MCF 10A (cell line): ENCODE results near the gene DENND1C. TPM values are rescaled to one million over a fixed set of nuclear protein-coding genes. Genes with fewer than 3 reads are reported as not detected.

Experiments used
- BruUV-seq: library from RNA; stranded (reverse); fragments of 400-500 nt; replicated peaks from 2 replicates; lab custom pipeline; 2021; lab: Mats Ljungman, UMichigan
- CTCF ChIA-PET: fragments of 300-600 bp; sonication (Branson Sonifier 250); formaldehyde crosslinking; extraction: SDS; loops from one replicate; lab custom pipeline; 2021; ENCODE audit warnings: antibody characterized with exemption, inconsistent platforms; lab: Yijun Ruan, JAX
- POLR2A ChIA-PET: fragments of 300-600, 350-650 bp; sonication (Branson Sonifier 250); formaldehyde crosslinking; extraction: SDS; loops from one replicate; lab custom pipeline; 2020; ENCODE audit warnings: antibody characterized with exemption, inconsistent platforms; lab: Yijun Ruan, JAX
- DNase-seq: peaks from one replicate; pipeline ENCODE4 v3.0.0-alpha.2; 2018; ENCODE audit not compliant: unreplicated experiment
- H3K27ac Mint-ChIP-seq: one replicate; pipeline ENCODE4 v1.8.0; 2022; ENCODE audit warnings: mild to moderate bottlenecking, low read depth, mixed read lengths; ENCODE audit not compliant: unreplicated experiment
- H3K27me3 Mint-ChIP-seq: one replicate; pipeline ENCODE4 v1.8.0; 2022; ENCODE audit warnings: mixed read lengths; ENCODE audit not compliant: insufficient read depth, unreplicated experiment
- H3K36me3 Mint-ChIP-seq: one replicate; pipeline ENCODE4 v1.8.0; 2022; ENCODE audit warnings: mild to moderate bottlenecking, moderate library complexity, mixed read lengths; ENCODE audit not compliant: insufficient read depth, unreplicated experiment
- H3K4me1 Mint-ChIP-seq: one replicate; pipeline ENCODE4 v1.8.0; 2022; ENCODE audit warnings: mixed read lengths; ENCODE audit not compliant: insufficient read depth, unreplicated experiment
- H3K4me3 Mint-ChIP-seq: one replicate; pipeline ENCODE4 v1.8.0; 2022; ENCODE audit warnings: mild to moderate bottlenecking, moderate library complexity, mixed read lengths; ENCODE audit not compliant: unreplicated experiment
- H3K9me3 Mint-ChIP-seq: one replicate; pipeline ENCODE4 v1.8.0; 2022; ENCODE audit warnings: mixed read lengths; ENCODE audit not compliant: unreplicated experiment
- intact Hi-C: fragments of 100-400 bp; cut with micrococcal nuclease; formaldehyde crosslinking; loops from 2 replicates; pipeline ENCODE4 v1.14.1; 2022
- total RNA-seq: library from RNA; stranded (reverse); gene quantifications from 2 replicates; pipeline ENCODE4 v1.2.3, GENCODE V29; 2022
- TF ChIP-seq, protein P1 (sequence below): fragments of 200-600 bp; IDR thresholded peaks from one replicate; pipeline ENCODE4 v1.8.0; 2022; ENCODE audit warnings: antibody characterized with exemption, mild to moderate bottlenecking; ENCODE audit not compliant: unreplicated experiment

DENND1C gene
- total RNA-seq, 1 experiment from 2014 or later = not detected

DNA sequence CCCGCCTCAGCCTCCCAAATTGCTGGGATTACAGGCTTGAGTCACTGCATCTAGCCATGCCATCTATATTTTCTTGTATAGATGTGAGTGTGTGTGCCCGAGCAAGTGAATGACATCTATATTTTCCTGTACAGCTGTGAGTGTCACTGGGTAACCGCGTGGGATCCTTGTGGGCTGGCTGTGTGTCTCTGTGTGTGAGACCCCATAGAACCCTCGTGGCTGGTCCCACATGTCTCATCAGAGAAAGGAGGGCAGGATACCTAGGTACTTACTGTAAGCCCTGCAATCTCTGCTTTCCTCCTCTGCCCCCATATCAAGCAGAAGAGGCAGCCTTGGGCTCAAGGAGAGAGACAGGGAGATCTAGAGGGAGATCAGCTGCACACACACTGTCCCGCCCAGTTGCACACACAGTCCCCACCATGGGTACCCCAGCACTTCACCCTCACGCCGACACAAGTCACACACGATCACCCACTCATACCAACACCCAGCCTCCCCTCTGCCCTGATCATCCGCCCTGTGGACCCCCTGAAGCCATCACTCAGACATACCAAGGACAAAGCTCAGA, 655 bp downstream of the DENND1C start:
- intact Hi-C loops = no loop called here
- ChIA-PET POLR2A (no interaction called here), CTCF (interaction anchor here (0.5 to 0.6 kb wide), 2 partner anchors 17 to 255 kb away, joined by 3 to 5 read pairs; no protein-coding TSS in a partner anchor)
- no peak for DNase-seq
- H3K27me3 Mint-ChIP-seq = no peaks in the 10 kb centered on the region
- H3K9me3 Mint-ChIP-seq = no peaks in the 10 kb centered on the region
- no TSS peak for BruUV-seq
- no peaks in the 10 kb centered on the region for H3K36me3 Mint-ChIP-seq
- TF ChIP-seq, protein P1, sequence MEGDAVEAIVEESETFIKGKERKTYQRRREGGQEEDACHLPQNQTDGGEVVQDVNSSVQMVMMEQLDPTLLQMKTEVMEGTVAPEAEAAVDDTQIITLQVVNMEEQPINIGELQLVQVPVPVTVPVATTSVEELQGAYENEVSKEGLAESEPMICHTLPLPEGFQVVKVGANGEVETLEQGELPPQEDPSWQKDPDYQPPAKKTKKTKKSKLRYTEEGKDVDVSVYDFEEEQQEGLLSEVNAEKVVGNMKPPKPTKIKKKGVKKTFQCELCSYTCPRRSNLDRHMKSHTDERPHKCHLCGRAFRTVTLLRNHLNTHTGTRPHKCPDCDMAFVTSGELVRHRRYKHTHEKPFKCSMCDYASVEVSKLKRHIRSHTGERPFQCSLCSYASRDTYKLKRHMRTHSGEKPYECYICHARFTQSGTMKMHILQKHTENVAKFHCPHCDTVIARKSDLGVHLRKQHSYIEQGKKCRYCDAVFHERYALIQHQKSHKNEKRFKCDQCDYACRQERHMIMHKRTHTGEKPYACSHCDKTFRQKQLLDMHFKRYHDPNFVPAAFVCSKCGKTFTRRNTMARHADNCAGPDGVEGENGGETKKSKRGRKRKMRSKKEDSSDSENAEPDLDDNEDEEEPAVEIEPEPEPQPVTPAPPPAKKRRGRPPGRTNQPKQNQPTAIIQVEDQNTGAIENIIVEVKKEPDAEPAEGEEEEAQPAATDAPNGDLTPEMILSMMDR = no peak
- no peak overlapping the region for H3K27ac Mint-ChIP-seq
- no peak overlapping the region for H3K4me3 Mint-ChIP-seq
- H3K4me1 Mint-ChIP-seq = peaks cover 14% of the 10 kb centered on the region

DNA sequence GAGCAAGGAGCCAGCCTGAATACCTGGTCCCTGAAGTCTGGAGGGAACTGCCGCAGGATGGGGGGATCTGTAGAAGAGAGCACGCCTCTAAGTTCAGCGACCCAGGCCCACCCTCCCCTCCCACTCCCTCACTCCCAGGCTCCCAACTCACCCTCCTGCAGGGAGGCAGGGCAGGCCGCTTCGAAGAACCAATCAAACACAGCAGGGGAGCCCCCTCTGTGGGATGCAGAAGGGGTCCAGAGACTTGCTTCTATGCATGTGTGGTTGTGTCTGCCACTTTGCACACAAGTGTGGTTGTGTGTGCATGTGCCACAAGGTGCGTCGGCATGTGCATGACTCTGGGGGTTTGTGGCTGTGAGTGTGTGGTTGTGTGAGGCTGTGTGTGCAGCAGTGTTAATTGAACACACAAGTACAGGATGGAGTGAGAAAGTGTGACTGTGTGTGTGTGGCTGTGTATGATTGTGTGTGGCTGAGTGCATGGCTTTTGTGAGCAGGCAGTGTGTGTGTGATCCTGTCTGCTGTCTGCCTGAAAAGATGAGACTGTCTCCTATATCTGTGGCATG, 1.7 kb downstream of the DENND1C start:
- CTCF ChIA-PET = no interaction called here
- Mint-ChIP-seq H3K27me3 (no peaks in the 10 kb centered on the region), H3K27ac (no peak overlapping the region), H3K4me1 (peaks cover 14% of the 10 kb centered on the region), H3K9me3 (no peaks in the 10 kb centered on the region), H3K4me3 (no peak overlapping the region), H3K36me3 (peaks cover 5% of the 10 kb centered on the region)
- no TSS peak for BruUV-seq
- intact Hi-C loops = no loop called here
- DNase-seq = no peak
- POLR2A ChIA-PET = no interaction called here
- TF ChIP-seq, protein P1 = no peak

DNA sequence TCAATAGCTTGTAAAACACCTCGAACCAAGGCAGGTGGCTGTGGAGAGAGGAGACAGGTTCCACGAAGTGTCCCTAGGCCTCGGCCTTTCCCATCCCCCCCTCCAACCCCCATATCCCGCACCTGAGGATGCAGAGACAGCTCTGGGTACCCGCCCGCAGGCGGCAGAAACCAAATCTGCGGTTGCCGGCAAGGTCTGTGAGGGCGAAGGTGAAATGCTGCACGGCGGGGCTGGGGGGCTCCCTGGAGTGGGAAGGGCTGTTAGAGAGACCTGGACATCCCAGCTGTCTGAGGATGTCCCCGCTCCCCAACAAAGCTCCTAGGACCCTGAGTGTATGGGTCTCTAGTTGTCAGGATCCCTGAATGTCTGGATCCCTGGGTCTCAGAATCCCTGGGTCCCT, 2.8 kb downstream of the DENND1C start:
- no peak overlapping the region for H3K27ac Mint-ChIP-seq
- no peaks in the 10 kb centered on the region for H3K9me3 Mint-ChIP-seq
- no peak overlapping the region for H3K4me3 Mint-ChIP-seq
- ChIA-PET POLR2A (no interaction called here), CTCF (no interaction called here)
- H3K4me1 Mint-ChIP-seq = peaks cover 6% of the 10 kb centered on the region
- H3K27me3 Mint-ChIP-seq = no peaks in the 10 kb centered on the region
- TF ChIP-seq, protein P1 = no peak
- no peak for DNase-seq
- H3K36me3 Mint-ChIP-seq = peaks cover 6% of the 10 kb centered on the region
- intact Hi-C loops = no loop called here
- no TSS peak for BruUV-seq

DNA sequence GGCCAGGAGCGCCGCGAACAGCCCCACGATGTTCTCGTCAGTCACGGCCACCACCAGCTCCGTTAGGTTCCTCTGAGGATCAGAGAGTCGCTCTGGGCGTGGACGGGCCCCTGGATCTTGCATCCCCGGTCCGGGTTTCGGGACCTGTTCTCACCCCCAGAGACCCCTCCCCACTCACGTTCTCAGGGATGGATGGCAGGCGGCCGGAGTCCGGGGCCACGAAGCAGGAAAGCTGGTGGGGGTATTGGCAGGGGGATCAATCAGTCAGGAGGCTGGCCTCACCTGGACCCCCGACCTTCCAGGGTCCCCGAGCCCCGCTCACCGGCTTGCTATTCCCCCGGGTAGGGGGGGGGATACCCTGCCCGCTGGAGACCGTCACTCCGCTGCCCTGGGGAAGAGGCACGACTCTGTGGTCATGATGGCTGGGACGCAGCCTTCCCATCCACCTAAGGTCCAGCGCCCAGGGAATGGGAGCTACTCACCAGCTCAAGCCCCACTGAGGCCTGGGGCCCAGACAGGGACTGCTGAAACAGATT, 4.6 kb downstream of the DENND1C start:
- TF ChIP-seq, protein P1 = no peak
- no peaks in the 10 kb centered on the region for H3K4me1 Mint-ChIP-seq
- ChIA-PET POLR2A (no interaction called here), CTCF (interaction anchor here (0.5 kb wide), 1 partner anchor 42 kb away, joined by 3 read pairs; no protein-coding TSS in a partner anchor)
- DNase-seq = no peak
- no TSS peak for BruUV-seq
- peaks cover 6% of the 10 kb centered on the region for H3K36me3 Mint-ChIP-seq
- no peak overlapping the region for H3K27ac Mint-ChIP-seq
- intact Hi-C loops = no loop called here
- H3K4me3 Mint-ChIP-seq = no peak overlapping the region
- no peaks in the 10 kb centered on the region for H3K27me3 Mint-ChIP-seq
- no peaks in the 10 kb centered on the region for H3K9me3 Mint-ChIP-seq
